CD14-positive monocyte (primary cell): Measurements from ENCODE around the gene ST3GAL3. TPM values are rescaled to one million over a fixed set of nuclear protein-coding genes. Genes with fewer than 3 reads are reported as not detected.

Source experiments
- DNase-seq, 3 donors: peaks; one replicate each; pipeline ENCODE4 v3.0.0-alpha.2; 2011 to 2022
- H2AFZ ChIP-seq: 2 replicates; pipeline ENCODE4 v1.6.0; 2012; ENCODE audit warnings: mild to moderate bottlenecking, low read depth, low read length, inconsistent platforms; ENCODE audit not compliant: insufficient read depth, poor library complexity, severe bottlenecking
- H3K27ac ChIP-seq, 2 donors: 1 replicate in 1 of 2; 2 replicates in 1 of 2; pipeline ENCODE4 v1.5.1; 2012 to 2013; ENCODE audit warnings: low read length in 2 of 2, control low read depth in 1 of 2, inconsistent platforms in 1 of 2, low read depth in 1 of 2, mild to moderate bottlenecking in 1 of 2
- H3K27me3 ChIP-seq, 2 donors: one replicate each; pipeline versions ENCODE4 v1.6.0 to v1.6.1; 2011 to 2013; ENCODE audit warnings: low read length in 2 of 2; ENCODE audit not compliant: control insufficient read depth in 2 of 2, insufficient read depth in 2 of 2
- H3K36me3 ChIP-seq, 2 donors: replicated peaks in 1 of 2; 1 replicate in 1 of 2; 2 replicates in 1 of 2; pipeline versions ENCODE4 v1.5.1 to v1.6.1; 2012 to 2013; ENCODE audit warnings: low read length in 2 of 2, control low read depth in 1 of 2, inconsistent platforms in 1 of 2, mild to moderate bottlenecking in 1 of 2; ENCODE audit not compliant: insufficient read depth in 2 of 2, control insufficient read depth in 1 of 2
- H3K4me1 ChIP-seq, 2 donors: 1 replicate in 1 of 2; 2 replicates in 1 of 2; pipeline versions ENCODE4 v1.5.1 to v1.6.1; 2012 to 2013; ENCODE audit warnings: low read length in 2 of 2, control low read depth in 1 of 2, inconsistent platforms in 1 of 2, mild to moderate bottlenecking in 1 of 2, moderate library complexity in 1 of 2; ENCODE audit not compliant: insufficient read depth in 2 of 2, control insufficient read depth in 1 of 2
- H3K4me2 ChIP-seq: replicated peaks from 2 replicates; pipeline ENCODE3; 2012; ENCODE audit warnings: low read length, moderate library complexity, mild to moderate bottlenecking; ENCODE audit not compliant: poor library complexity, severe bottlenecking; ENCODE audit errors: extremely low read depth
- H3K4me3 ChIP-seq, 3 experiments: fragments of 200-600 bp in 1 of 3; sonication (generic) in 1 of 3; replicated peaks in 1 of 3; 1 replicate in 2 of 3; 2 replicates in 1 of 3; pipeline ENCODE4 v1.5.1; 2011 to 2013; ENCODE audit warnings: low read length in 3 of 3, mild to moderate bottlenecking in 3 of 3, control low read depth in 2 of 3, low read depth in 2 of 3, inconsistent platforms in 1 of 3, moderate library complexity in 1 of 3
- H3K79me2 ChIP-seq: 2 replicates; pipeline ENCODE4 v1.6.0; 2012; ENCODE audit warnings: mild to moderate bottlenecking, control low read depth, inconsistent platforms, low read length, moderate library complexity; ENCODE audit not compliant: insufficient read depth
- H3K9ac ChIP-seq: 2 replicates; pipeline ENCODE4 v1.6.0; 2017; ENCODE audit warnings: low read length, mild to moderate bottlenecking; ENCODE audit not compliant: insufficient read depth, poor library complexity, severe bottlenecking
- H3K9me3 ChIP-seq, 2 donors: replicated peaks in 1 of 2; 1 replicate in 1 of 2; 2 replicates in 1 of 2; pipeline versions ENCODE4 v1.5.1 to v1.6.1; 2012 to 2013; ENCODE audit warnings: low read length in 2 of 2, control low read depth in 1 of 2; ENCODE audit not compliant: control insufficient read depth in 1 of 2, insufficient read depth in 1 of 2
- H4K20me1 ChIP-seq: 2 replicates; pipeline ENCODE4 v1.6.0; 2012; ENCODE audit warnings: mild to moderate bottlenecking, low read length, control low read depth, moderate library complexity; ENCODE audit not compliant: insufficient read depth
- H3K27ac Mint-ChIP-seq, 7 donors: one replicate each; pipeline ENCODE4 v1.8.0; 2020; ENCODE audit warnings: mild to moderate bottlenecking in 7 of 7, mixed read lengths in 7 of 7, moderate library complexity in 6 of 7, inconsistent platforms in 2 of 7
- H3K27me3 Mint-ChIP-seq, 3 donors: one replicate each; pipeline ENCODE4 v1.8.0; 2021 to 2022; ENCODE audit warnings: low read depth in 3 of 3, mild to moderate bottlenecking in 3 of 3, mixed read lengths in 3 of 3, moderate library complexity in 3 of 3, inconsistent platforms in 1 of 3
- H3K36me3 Mint-ChIP-seq, 2 donors: one replicate each; pipeline ENCODE4 v1.8.0; 2020; ENCODE audit warnings: mixed read lengths in 2 of 2, inconsistent platforms in 1 of 2, mild to moderate bottlenecking in 1 of 2
- H3K4me1 Mint-ChIP-seq: one replicate; pipeline ENCODE4 v1.8.0; 2020; ENCODE audit warnings: mild to moderate bottlenecking, mixed read lengths
- H3K4me3 Mint-ChIP-seq, 2 donors: one replicate each; pipeline ENCODE4 v1.8.0; 2020; ENCODE audit warnings: mild to moderate bottlenecking in 2 of 2, mixed read lengths in 2 of 2, moderate library complexity in 1 of 2
- H3K9me3 Mint-ChIP-seq, 7 donors: one replicate each; pipeline ENCODE4 v1.8.0; 2020 to 2022; ENCODE audit warnings: mixed read lengths in 7 of 7, mild to moderate bottlenecking in 6 of 7, moderate library complexity in 6 of 7, inconsistent platforms in 2 of 7
- WGBS: methylation state at CpG from one replicate; pipeline ENCODE4 v1.1.5; 2013; ENCODE audit warnings: missing lambda C conversion rate; ENCODE audit not compliant: insufficient coverage; 5-methylcytosine and 5-hydroxymethylcytosine counted together
- intact Hi-C, 2 donors: fragments of 100-400 bp; cut with micrococcal nuclease; formaldehyde crosslinking; loops; one replicate each; pipeline versions ENCODE4 v1.15.0 to v1.15.1; 2023
- polyA plus RNA-seq, 3 donors: library from polyadenylated mRNA; depleted of rRNA in 1 of 3; unstranded in 2 of 3; stranded (reverse) in 1 of 3; fragments of 300-500 nt in 2 of 3; fragments of >200 nt in 1 of 3; fragmentation: Illumina TruSeq in 2 of 3; gene quantifications; 1 replicate in 2 of 3; 2 replicates in 1 of 3; pipeline ENCODE4 v1.2.3, GENCODE V29; 2012 to 2021
- TF ChIP-seq, protein P1 (sequence below): fragments of 200-600 bp; IDR thresholded peaks from one replicate; pipeline ENCODE4 v1.8.0; 2022; ENCODE audit warnings: antibody characterized with exemption, mild to moderate bottlenecking

Gene ST3GAL3
- polyA plus RNA-seq, 3 donors = 1.6 to 4.5 (median 2.1) TPM

- Histone ChIP-seq H3K9me3 (peaks cover 0 to 2% of the 10 kb centered on the region in 2 donors), H2AFZ (no peak overlapping the region), H3K27ac (no peak overlapping the region), H3K4me1 (peaks cover 23% of the 10 kb centered on the region in 2 donors), H3K9ac (no peak overlapping the region), H3K36me3 (no peaks in the 10 kb centered on the region), H3K4me2 (no peak overlapping the region), H3K4me3 (no peak overlapping the region), H3K79me2 (no peaks in the 10 kb centered on the region), H3K27me3 (no peaks in the 10 kb centered on the region), H4K20me1 (no peaks in the 10 kb centered on the region)
- Mint-ChIP-seq H3K4me3 (no peak overlapping the region), H3K4me1 (peaks cover 43% of the 10 kb centered on the region), H3K27me3 (peaks cover 0 to 4% (median 0%) of the 10 kb centered on the region in 3 donors), H3K9me3 (peaks cover 0 to 16% (median 6%) of the 10 kb centered on the region in 7 donors), H3K36me3 (peaks cover 22 to 28% of the 10 kb centered on the region in 2 donors), H3K27ac (no peak overlapping the region)
- TF ChIP-seq, protein P1, sequence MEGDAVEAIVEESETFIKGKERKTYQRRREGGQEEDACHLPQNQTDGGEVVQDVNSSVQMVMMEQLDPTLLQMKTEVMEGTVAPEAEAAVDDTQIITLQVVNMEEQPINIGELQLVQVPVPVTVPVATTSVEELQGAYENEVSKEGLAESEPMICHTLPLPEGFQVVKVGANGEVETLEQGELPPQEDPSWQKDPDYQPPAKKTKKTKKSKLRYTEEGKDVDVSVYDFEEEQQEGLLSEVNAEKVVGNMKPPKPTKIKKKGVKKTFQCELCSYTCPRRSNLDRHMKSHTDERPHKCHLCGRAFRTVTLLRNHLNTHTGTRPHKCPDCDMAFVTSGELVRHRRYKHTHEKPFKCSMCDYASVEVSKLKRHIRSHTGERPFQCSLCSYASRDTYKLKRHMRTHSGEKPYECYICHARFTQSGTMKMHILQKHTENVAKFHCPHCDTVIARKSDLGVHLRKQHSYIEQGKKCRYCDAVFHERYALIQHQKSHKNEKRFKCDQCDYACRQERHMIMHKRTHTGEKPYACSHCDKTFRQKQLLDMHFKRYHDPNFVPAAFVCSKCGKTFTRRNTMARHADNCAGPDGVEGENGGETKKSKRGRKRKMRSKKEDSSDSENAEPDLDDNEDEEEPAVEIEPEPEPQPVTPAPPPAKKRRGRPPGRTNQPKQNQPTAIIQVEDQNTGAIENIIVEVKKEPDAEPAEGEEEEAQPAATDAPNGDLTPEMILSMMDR = no peak
- DNase-seq = no peak
- WGBS = no CpG with 5 or more reads among the region's 1 CpG
- intact Hi-C loops = no loop called here
Measured at GRCh38 chr1:43818691-43819090, 111.4 kb downstream of the ST3GAL3 start.

DNA sequence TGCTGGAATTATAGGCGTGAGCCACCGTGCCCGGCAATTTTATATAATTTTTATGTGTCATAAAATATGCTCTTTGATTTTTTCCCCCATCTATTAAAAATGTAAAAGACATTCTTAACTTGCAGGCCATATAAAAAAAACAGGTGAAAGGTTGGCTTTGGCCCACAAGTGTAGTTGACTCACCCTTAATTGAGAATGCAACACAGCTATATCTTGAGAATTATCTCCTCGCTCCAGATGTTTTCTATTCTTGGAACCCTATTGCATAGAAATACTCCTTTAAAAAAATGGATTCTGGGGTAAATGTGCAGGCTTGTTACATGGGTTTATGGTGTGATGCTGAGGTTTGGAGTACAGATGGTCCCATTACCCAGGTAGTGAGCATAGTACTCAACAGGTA, 112.0 kb downstream of the ST3GAL3 start:
- no peak overlapping the region for H3K4me2 ChIP-seq
- TF ChIP-seq, protein P1 = no peak
- H3K27ac ChIP-seq = no peak overlapping the region
- H3K4me3 ChIP-seq = no peak overlapping the region
- H3K27me3 Mint-ChIP-seq = peaks cover 0 to 4% (median 0%) of the 10 kb centered on the region in 3 donors
- no peaks in the 10 kb centered on the region for H3K27me3 ChIP-seq
- DNase-seq = no peak
- H3K4me1 ChIP-seq = peaks cover 16 to 22% of the 10 kb centered on the region in 2 donors
- H3K9ac ChIP-seq = no peak overlapping the region
- H3K9me3 ChIP-seq = peaks cover 0 to 2% of the 10 kb centered on the region in 2 donors
- no peak overlapping the region for H2AFZ ChIP-seq
- H3K79me2 ChIP-seq = no peaks in the 10 kb centered on the region
- peaks cover 42% of the 10 kb centered on the region for H3K4me1 Mint-ChIP-seq
- peaks cover 0 to 16% (median 6%) of the 10 kb centered on the region in 7 donors for H3K9me3 Mint-ChIP-seq
- H3K27ac Mint-ChIP-seq = no peak overlapping the region
- intact Hi-C loops = no loop called here
- no CpG with 5 or more reads among the region's 4 CpGs for WGBS
- no peak overlapping the region for H3K4me3 Mint-ChIP-seq
- H3K36me3 ChIP-seq = no peaks in the 10 kb centered on the region
- no peaks in the 10 kb centered on the region for H4K20me1 ChIP-seq
- H3K36me3 Mint-ChIP-seq = peaks cover 22 to 28% of the 10 kb centered on the region in 2 donors
